Transverse colon (tissue), 4 donors: ENCODE data around the gene RAMP1.

Experiments
- CTCF ChIP-seq, 5 experiments: fragments of 200-600 bp in 3 of 5; fragments of 450-650 bp in 2 of 5; sonication (generic) in 3 of 5; IDR thresholded peaks; 1 replicate in 2 of 5; 2 replicates in 3 of 5; pipeline ENCODE4 v1.5.1; 2016 to 2017; ENCODE audit warnings: antibody characterized with exemption in 5 of 5, inconsistent platforms in 3 of 5, mild to moderate bottlenecking in 2 of 5, moderate library complexity in 1 of 5
- POLR2AphosphoS5 ChIP-seq, 3 donors: sonication (generic); formaldehyde crosslinking; IDR thresholded peaks; one replicate each; pipeline ENCODE4 v1.6.1; 2016; ENCODE audit warnings: antibody characterized with exemption in 3 of 3

GRCh38 chr2:237924164-237924534 is 64.7 kb downstream of the RAMP1 start:
- TF ChIP-seq POLR2AphosphoS5 (IDR thresholded peaks at IDR 0.05) (no peak), CTCF (IDR thresholded peaks at IDR 0.05) (no peak)
